Measurements from ENCODE around the gene LONP1.

LONP1 gene

DNA sequence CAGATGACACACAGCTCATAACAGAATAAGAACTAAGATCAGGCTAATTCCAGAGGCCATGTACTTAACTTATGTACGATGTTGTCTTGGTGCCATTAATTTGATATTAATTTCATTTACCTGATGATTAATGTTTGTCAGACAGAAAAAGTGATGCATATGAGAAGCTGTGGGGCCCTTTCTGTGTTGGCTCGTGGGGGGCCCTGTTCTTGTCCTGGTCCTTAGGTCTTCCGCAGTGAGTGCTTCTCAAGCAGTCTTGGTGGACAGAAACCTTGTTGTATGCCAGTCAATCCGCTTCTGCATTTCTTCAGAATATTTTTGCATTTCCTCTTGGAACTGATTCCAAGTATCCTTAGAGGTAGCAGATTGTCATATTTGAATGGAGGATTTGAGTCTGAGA lies 76.9 kb downstream of the LONP1 start:
- no peak for DNase-seq

DNA sequence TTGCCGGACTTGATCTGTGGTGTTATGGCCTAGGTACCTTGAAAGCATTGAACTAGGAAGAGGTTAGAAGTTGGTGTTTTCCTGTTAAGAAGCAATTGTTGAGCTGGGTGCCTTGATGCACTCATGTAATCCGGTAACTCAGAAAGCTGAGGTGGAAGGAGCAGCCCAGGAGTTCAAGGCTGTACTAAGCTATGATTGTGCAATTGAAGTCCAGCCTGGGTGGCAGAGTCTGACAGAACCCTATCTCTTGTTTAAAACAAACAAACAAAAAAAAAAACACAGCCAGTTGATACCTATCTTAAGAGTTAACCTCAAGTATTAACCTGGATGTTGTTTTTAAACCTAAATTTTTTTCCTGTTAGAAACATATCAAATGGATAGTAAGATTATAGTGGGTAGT lies 77.7 kb downstream of the LONP1 start:
- no peak for DNase-seq
